SU-DHL-6 (cell line): ENCODE data around the gene SPECC1.

Experiments
- H2AFZ ChIP-seq: fragments of 200-600 bp; sonication (generic); 2 replicates; pipeline ENCODE4 v1.6.1; 2014; ENCODE audit warnings: low read depth, mild to moderate bottlenecking, moderate library complexity, mixed read lengths, antibody characterized with exemption, low read length; ENCODE audit not compliant: severe bottlenecking
- H3F3A ChIP-seq: fragments of 200-600 bp; shearing (Covaris generic); 2 replicates; pipeline ENCODE4 v1.6.0; 2016; ENCODE audit warnings: antibody characterized with exemption, mild to moderate bottlenecking; ENCODE audit not compliant: insufficient read depth
- H3K27ac ChIP-seq: fragments of 200-600 bp; sonication (generic); 2 replicates; pipeline ENCODE4 v1.5.1; 2016; ENCODE audit warnings: low read depth, mild to moderate bottlenecking, low read length, moderate library complexity, mixed read lengths
- H3K27me3 ChIP-seq: fragments of 200-600 bp; sonication (generic), shearing (Covaris generic); 2 replicates; pipeline ENCODE4 v1.6.0; 2014; ENCODE audit warnings: mild to moderate bottlenecking, low read length
- H3K36me3 ChIP-seq: fragments of 200-600 bp; sonication (generic); 2 replicates; pipeline ENCODE4 v1.6.1; 2014; ENCODE audit warnings: mild to moderate bottlenecking, low read length, mixed read lengths
- H3K4me2 ChIP-seq: fragments of 300-600, 200-600 bp; shearing (Covaris generic), sonication (generic); 2 replicates; pipeline ENCODE4 v1.6.0; 2014; ENCODE audit warnings: low read length, low read depth, mild to moderate bottlenecking; ENCODE audit not compliant: poor library complexity, severe bottlenecking
- H3K4me3 ChIP-seq: fragments of 200-600 bp; sonication (generic); 2 replicates; pipeline ENCODE4 v1.5.1; 2014; ENCODE audit warnings: antibody characterized with exemption, low read length, mild to moderate bottlenecking, mixed read lengths; ENCODE audit not compliant: insufficient read depth, poor library complexity, severe bottlenecking
- H3K79me2 ChIP-seq: fragments of 200-600 bp; sonication (generic); 2 replicates; pipeline ENCODE4 v1.6.1; 2014; ENCODE audit warnings: mild to moderate bottlenecking, low read length, moderate library complexity; ENCODE audit not compliant: insufficient read depth
- H3K9ac ChIP-seq: fragments of 200-600 bp; sonication (generic); 2 replicates; pipeline ENCODE4 v1.7.0; 2014; ENCODE audit warnings: mild to moderate bottlenecking, low read length
- H3K9me2 ChIP-seq: fragments of 200-600 bp; sonication (generic); replicated peaks from 2 replicates; pipeline ENCODE4 v1.6.1; 2014; ENCODE audit warnings: low read length; ENCODE audit not compliant: insufficient read depth
- H3K9me3 ChIP-seq: fragments of 200-600 bp; sonication (generic); 2 replicates; pipeline ENCODE4 v1.6.1; 2014; ENCODE audit warnings: low read length, mixed read lengths; ENCODE audit not compliant: insufficient read depth
- H4K20me1 ChIP-seq: fragments of 200-600 bp; sonication (generic); 2 replicates; pipeline ENCODE4 v1.6.1; 2014; ENCODE audit warnings: low read depth, mild to moderate bottlenecking, antibody characterized with exemption, low read length, moderate library complexity, mixed read lengths
- CTCF ChIP-seq: fragments of 200-600 bp; sonication (generic); IDR thresholded peaks from one replicate; pipeline ENCODE4 v1.5.1; 2017; ENCODE audit warnings: antibody characterized with exemption, mild to moderate bottlenecking, low read length, moderate library complexity; ENCODE audit not compliant: insufficient read depth, poor library complexity, severe bottlenecking
- EZH2phosphoT487 ChIP-seq: fragments of 200-600 bp; sonication (generic), shearing (Covaris generic); conservative IDR thresholded peaks from 2 replicates; pipeline ENCODE4 v1.6.1; 2018; ENCODE audit warnings: mild to moderate bottlenecking, antibody characterized with exemption, low read length, moderate library complexity, mixed read lengths

Gene SPECC1

GRCh38 chr17:20123209-20123608 is 114.0 kb downstream of the SPECC1 start:
- H3K9ac ChIP-seq = no peak overlapping the region
- no peak overlapping the region for H2AFZ ChIP-seq
- no peak overlapping the region for H3K4me2 ChIP-seq
- no peaks in the 10 kb centered on the region for H3K79me2 ChIP-seq
- no peaks in the 10 kb centered on the region for H3F3A ChIP-seq
- H3K27me3 ChIP-seq = no peaks in the 10 kb centered on the region
- no peaks in the 10 kb centered on the region for H3K9me2 ChIP-seq
- no peak for TF ChIP-seq CTCF
- TF ChIP-seq EZH2phosphoT487 = no peak
- no peak overlapping the region for H3K27ac ChIP-seq
- no peaks in the 10 kb centered on the region for H3K36me3 ChIP-seq
- H3K9me3 ChIP-seq = no peaks in the 10 kb centered on the region
- no peak overlapping the region for H3K4me3 ChIP-seq
- no peaks in the 10 kb centered on the region for H4K20me1 ChIP-seq

- Histone ChIP-seq H4K20me1 (no peaks in the 10 kb centered on the region), H3K79me2 (no peaks in the 10 kb centered on the region), H3K4me2 (no peak overlapping the region)
These were observed 116.6 kb downstream of the SPECC1 start for GRCh38 chr17:20125724-20126123.

GRCh38 chr17:20127360-20128035 is 118.3 kb downstream of the SPECC1 start:
- Histone ChIP-seq H3K4me2 (no peak overlapping the region), H3K4me3 (no peak overlapping the region), H3K36me3 (no peaks in the 10 kb centered on the region), H3K79me2 (no peaks in the 10 kb centered on the region), H2AFZ (no peak overlapping the region), H3K9ac (no peak overlapping the region), H3F3A (no peaks in the 10 kb centered on the region), H3K27ac (no peak overlapping the region), H4K20me1 (no peaks in the 10 kb centered on the region), H3K27me3 (no peaks in the 10 kb centered on the region), H3K9me2 (no peaks in the 10 kb centered on the region), H3K9me3 (no peaks in the 10 kb centered on the region)
- TF ChIP-seq EZH2phosphoT487 = no peak

More at GRCh38 chr17:20125724-20126123, 116.6 kb downstream of the SPECC1 start:
- no peaks in the 10 kb centered on the region for H3K36me3 ChIP-seq
- H3K4me3 ChIP-seq = no peak overlapping the region
- no peak overlapping the region for H3K27ac ChIP-seq
- H3K27me3 ChIP-seq = no peaks in the 10 kb centered on the region
- H3K9ac ChIP-seq = no peak overlapping the region
- H2AFZ ChIP-seq = no peak overlapping the region
- no peaks in the 10 kb centered on the region for H3K9me2 ChIP-seq
- TF ChIP-seq EZH2phosphoT487 (no peak), CTCF (no peak)
- no peaks in the 10 kb centered on the region for H3F3A ChIP-seq
- no peaks in the 10 kb centered on the region for H3K9me3 ChIP-seq

- Histone ChIP-seq H3K9me3 (no peaks in the 10 kb centered on the region), H3K27ac (no peak overlapping the region), H4K20me1 (no peaks in the 10 kb centered on the region), H2AFZ (no peak overlapping the region), H3K27me3 (no peaks in the 10 kb centered on the region), H3K9me2 (no peaks in the 10 kb centered on the region), H3K4me3 (no peak overlapping the region), H3K36me3 (no peaks in the 10 kb centered on the region), H3F3A (no peaks in the 10 kb centered on the region), H3K79me2 (no peaks in the 10 kb centered on the region), H3K4me2 (no peak overlapping the region), H3K9ac (no peak overlapping the region)
- TF ChIP-seq CTCF (no peak), EZH2phosphoT487 (no peak)
These were observed 119.0 kb downstream of the SPECC1 start for GRCh38 chr17:20128036-20128667.
